ENCODE measurements around the gene HES2. TPM values are rescaled to one million over a fixed set of nuclear protein-coding genes. Genes with fewer than 3 reads are reported as not detected.

HES2 gene
- polyA plus RNA-seq, 1 donor from 2014 or later = not detected

GRCh38 chr1:6464514-6464836 is 44.8 kb upstream of the HES2 start:
- Histone ChIP-seq H3K9me2 (ENCODE audit: insufficient read depth, low read length) (no peaks in the 10 kb centered on the region), H4K20me1 (ENCODE audit: insufficient read depth) (no peaks in the 10 kb centered on the region), H3K27ac (ENCODE audit: low read length) (no peak overlapping the region), H3K4me3 (ENCODE audit: low read length) (no peak overlapping the region), H3K36me3 (ENCODE audit: insufficient read depth, low read length) (no peaks in the 10 kb centered on the region), H3K4me2 (ENCODE audit: low read length) (no peak overlapping the region), H3K9me3 (ENCODE audit: low read length) (no peaks in the 10 kb centered on the region), H3K79me2 (replicated peaks; ENCODE audit: insufficient read depth, low read length) (no peaks in the 10 kb centered on the region), H2AFZ (ENCODE audit: low read depth, low read length) (no peak overlapping the region), H3K9ac (ENCODE audit: low read length) (no peak overlapping the region), H3F3A (ENCODE audit: insufficient read depth, low read length, poor library complexity, severe bottlenecking) (no peaks in the 10 kb centered on the region), H3K27me3 (ENCODE audit: insufficient read depth, low read depth, low read length) (no peaks in the 10 kb centered on the region)
- TF ChIP-seq RAD21 (conservative IDR thresholded peaks at IDR 0.05) (no peak), SMC3 (conservative IDR thresholded peaks at IDR 0.05; ENCODE audit: poor library complexity) (no peak), TAF1 (IDR thresholded peaks at IDR 0.05; ENCODE audit: low read depth) (no peak), POLR2AphosphoS5 (IDR thresholded peaks at IDR 0.05) (no peak), EP300 (conservative IDR thresholded peaks at IDR 0.05; ENCODE audit: poor library complexity, severe bottlenecking) (no peak), EZH2 (IDR thresholded peaks at IDR 0.05; ENCODE audit: borderline replicate concordance, insufficient read depth, low read length, poor library complexity, severe bottlenecking) (no peak), CTCF (IDR thresholded peaks at IDR 0.05; ENCODE audit: poor library complexity, severe bottlenecking) (no peak), MXI1 (conservative IDR thresholded peaks at IDR 0.05; ENCODE audit: poor library complexity, severe bottlenecking) (no peak)
- TF ChIP-seq, protein P1, sequence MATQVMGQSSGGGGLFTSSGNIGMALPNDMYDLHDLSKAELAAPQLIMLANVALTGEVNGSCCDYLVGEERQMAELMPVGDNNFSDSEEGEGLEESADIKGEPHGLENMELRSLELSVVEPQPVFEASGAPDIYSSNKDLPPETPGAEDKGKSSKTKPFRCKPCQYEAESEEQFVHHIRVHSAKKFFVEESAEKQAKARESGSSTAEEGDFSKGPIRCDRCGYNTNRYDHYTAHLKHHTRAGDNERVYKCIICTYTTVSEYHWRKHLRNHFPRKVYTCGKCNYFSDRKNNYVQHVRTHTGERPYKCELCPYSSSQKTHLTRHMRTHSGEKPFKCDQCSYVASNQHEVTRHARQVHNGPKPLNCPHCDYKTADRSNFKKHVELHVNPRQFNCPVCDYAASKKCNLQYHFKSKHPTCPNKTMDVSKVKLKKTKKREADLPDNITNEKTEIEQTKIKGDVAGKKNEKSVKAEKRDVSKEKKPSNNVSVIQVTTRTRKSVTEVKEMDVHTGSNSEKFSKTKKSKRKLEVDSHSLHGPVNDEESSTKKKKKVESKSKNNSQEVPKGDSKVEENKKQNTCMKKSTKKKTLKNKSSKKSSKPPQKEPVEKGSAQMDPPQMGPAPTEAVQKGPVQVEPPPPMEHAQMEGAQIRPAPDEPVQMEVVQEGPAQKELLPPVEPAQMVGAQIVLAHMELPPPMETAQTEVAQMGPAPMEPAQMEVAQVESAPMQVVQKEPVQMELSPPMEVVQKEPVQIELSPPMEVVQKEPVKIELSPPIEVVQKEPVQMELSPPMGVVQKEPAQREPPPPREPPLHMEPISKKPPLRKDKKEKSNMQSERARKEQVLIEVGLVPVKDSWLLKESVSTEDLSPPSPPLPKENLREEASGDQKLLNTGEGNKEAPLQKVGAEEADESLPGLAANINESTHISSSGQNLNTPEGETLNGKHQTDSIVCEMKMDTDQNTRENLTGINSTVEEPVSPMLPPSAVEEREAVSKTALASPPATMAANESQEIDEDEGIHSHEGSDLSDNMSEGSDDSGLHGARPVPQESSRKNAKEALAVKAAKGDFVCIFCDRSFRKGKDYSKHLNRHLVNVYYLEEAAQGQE (IDR thresholded peaks at IDR 0.05; ENCODE audit: borderline replicate concordance) = no peak

DNA sequence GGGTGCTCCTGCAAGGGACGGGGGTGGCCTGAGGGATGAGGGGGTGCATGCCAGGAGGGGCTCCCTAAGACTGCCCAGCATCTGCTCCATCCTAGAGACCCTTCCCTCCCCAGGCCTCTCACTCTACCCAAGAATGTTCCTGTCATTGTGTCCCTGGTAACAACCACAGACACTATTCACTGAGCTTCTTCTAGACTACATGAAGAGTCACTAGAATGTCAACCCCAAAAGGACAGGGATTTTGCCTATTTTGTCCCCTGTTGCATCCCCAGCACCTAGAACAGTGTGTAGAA is 43.3 kb upstream of the HES2 start:
- no peaks in the 10 kb centered on the region for H3K36me3 ChIP-seq (ENCODE audit: insufficient read depth, low read length)
- TF ChIP-seq, protein P1 (IDR thresholded peaks at IDR 0.05; ENCODE audit: borderline replicate concordance) = no peak
- TF ChIP-seq EZH2 (IDR thresholded peaks at IDR 0.05; ENCODE audit: borderline replicate concordance, insufficient read depth, low read length, poor library complexity, severe bottlenecking) = no peak

More for the DNA sequence above, 43.3 kb upstream of the HES2 start:
- H3K4me3 ChIP-seq (ENCODE audit: low read length) = no peak overlapping the region
- no peak overlapping the region for H3K9ac ChIP-seq (ENCODE audit: low read length)
- no peaks in the 10 kb centered on the region for H3K9me3 ChIP-seq (ENCODE audit: low read length)
- H3F3A ChIP-seq (ENCODE audit: insufficient read depth, low read length, poor library complexity, severe bottlenecking) = no peaks in the 10 kb centered on the region
- H3K27ac ChIP-seq (ENCODE audit: low read length) = no peak overlapping the region
- H3K27me3 ChIP-seq (ENCODE audit: insufficient read depth, low read depth, low read length) = no peaks in the 10 kb centered on the region
- no peaks in the 10 kb centered on the region for H4K20me1 ChIP-seq (ENCODE audit: insufficient read depth)
- no peak overlapping the region for H2AFZ ChIP-seq (ENCODE audit: low read depth, low read length)
- H3K9me2 ChIP-seq (ENCODE audit: insufficient read depth, low read length) = no peaks in the 10 kb centered on the region
- H3K4me2 ChIP-seq (ENCODE audit: low read length) = no peak overlapping the region
- H3K79me2 ChIP-seq (replicated peaks; ENCODE audit: insufficient read depth, low read length) = no peaks in the 10 kb centered on the region
